Measurements from ENCODE around the gene FIGNL2. TPM values are rescaled to one million over a fixed set of nuclear protein-coding genes. Genes with fewer than 3 reads are reported as not detected.

Gene FIGNL2
- total RNA-seq, 1 donor from 2014 or later = 39.7 TPM

GRCh38 chr12:51862947-51863346 lies 14.4 kb upstream of the FIGNL2 start:
- Mint-ChIP-seq H3K4me3 (peak overlapping the region; percentile 85), H3K36me3 (ENCODE audit: low read depth) (no peaks in the 10 kb centered on the region), H3K27ac (ENCODE audit: unreplicated experiment) (peak overlapping the region; percentile 92), H3K27me3 (ENCODE audit: low read depth) (peaks cover under 1% of the 10 kb centered on the region), H3K9me3 (no peaks in the 10 kb centered on the region), H3K4me1 (peaks cover 42% of the 10 kb centered on the region)
- no peak for DNase-seq (ENCODE audit: low read depth, low spot score)
- TF ChIP-seq, protein P1, sequence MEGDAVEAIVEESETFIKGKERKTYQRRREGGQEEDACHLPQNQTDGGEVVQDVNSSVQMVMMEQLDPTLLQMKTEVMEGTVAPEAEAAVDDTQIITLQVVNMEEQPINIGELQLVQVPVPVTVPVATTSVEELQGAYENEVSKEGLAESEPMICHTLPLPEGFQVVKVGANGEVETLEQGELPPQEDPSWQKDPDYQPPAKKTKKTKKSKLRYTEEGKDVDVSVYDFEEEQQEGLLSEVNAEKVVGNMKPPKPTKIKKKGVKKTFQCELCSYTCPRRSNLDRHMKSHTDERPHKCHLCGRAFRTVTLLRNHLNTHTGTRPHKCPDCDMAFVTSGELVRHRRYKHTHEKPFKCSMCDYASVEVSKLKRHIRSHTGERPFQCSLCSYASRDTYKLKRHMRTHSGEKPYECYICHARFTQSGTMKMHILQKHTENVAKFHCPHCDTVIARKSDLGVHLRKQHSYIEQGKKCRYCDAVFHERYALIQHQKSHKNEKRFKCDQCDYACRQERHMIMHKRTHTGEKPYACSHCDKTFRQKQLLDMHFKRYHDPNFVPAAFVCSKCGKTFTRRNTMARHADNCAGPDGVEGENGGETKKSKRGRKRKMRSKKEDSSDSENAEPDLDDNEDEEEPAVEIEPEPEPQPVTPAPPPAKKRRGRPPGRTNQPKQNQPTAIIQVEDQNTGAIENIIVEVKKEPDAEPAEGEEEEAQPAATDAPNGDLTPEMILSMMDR (conservative IDR thresholded peaks at IDR 0.05) = no peak

DNA sequence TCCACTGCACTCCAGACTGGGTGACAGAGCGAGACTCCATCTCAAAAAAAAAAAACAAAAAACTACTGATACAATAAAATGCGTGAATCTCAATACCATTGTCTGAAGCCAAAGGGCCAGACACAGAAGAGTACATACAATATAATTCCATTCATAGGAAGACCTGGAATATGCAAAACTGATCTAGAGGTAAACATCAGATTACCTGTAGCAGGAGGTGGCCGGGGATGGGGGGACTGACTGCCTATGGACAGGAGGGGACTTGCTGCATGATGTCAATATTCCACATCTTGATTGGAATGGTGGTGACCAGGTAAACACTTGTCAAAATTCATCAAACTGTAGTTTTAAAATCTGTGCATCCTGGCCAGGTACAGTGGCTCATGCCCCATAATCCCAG lies 12.5 kb upstream of the FIGNL2 start:
- no peak overlapping the region for H3K4me3 Mint-ChIP-seq
- peaks cover 39% of the 10 kb centered on the region for H3K4me1 Mint-ChIP-seq
- TF ChIP-seq, protein P1 (conservative IDR thresholded peaks at IDR 0.05) = no peak
- H3K27ac Mint-ChIP-seq (ENCODE audit: unreplicated experiment) = no peak overlapping the region
- H3K9me3 Mint-ChIP-seq = no peaks in the 10 kb centered on the region
- H3K36me3 Mint-ChIP-seq (ENCODE audit: low read depth) = no peaks in the 10 kb centered on the region
- no peaks in the 10 kb centered on the region for H3K27me3 Mint-ChIP-seq (ENCODE audit: low read depth)
- no peak for DNase-seq (ENCODE audit: low read depth, low spot score)

DNA sequence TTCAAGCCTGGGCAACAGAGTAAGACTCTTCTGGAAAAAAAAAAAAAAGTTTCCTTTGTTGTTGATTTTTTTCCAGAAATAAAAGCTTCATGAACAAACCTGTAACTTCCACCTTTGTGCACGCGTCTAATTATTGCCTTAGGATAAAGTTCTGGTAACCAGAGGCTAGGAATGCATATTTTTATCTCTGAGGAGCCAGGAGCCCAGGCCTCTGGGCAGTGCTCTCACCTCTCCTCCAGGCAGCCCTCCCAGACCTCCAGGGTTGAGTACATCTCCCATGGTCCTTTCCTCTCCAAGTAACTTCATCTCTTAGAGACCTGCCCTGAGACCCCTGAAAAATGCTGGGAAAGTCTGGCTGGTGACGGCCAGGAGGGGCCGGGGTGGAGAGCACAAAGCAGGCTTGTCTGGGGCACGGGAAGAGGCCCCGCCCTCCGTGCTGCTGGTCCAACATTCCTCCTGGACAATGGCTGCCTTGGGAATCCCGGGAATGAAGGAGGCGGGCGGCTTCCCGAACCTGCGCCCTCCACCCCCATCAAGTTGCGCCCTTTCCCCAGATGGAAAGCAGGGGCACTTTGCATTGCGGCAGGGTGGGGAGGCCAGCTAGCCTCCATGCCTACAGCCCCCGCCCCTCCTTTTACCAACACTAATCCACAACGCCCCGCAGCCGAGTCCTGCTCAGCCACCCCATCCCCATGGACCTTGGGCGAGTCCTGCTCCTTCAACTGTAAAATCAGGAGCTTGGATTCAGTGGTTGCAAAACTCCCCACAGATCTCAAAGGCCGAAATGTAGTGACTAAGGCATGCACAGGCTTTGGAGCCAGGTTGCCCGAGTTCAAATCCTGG lies 7.3 kb upstream of the FIGNL2 start:
- Mint-ChIP-seq H3K4me3 (peak overlapping the region; percentile 80), H3K9me3 (no peaks in the 10 kb centered on the region), H3K36me3 (ENCODE audit: low read depth) (no peaks in the 10 kb centered on the region), H3K27ac (ENCODE audit: unreplicated experiment) (peak overlapping the region; percentile 96), H3K4me1 (peaks cover 38% of the 10 kb centered on the region), H3K27me3 (ENCODE audit: low read depth) (no peaks in the 10 kb centered on the region)
- TF ChIP-seq, protein P1 (conservative IDR thresholded peaks at IDR 0.05) = no peak
- peak; percentile 56 for DNase-seq (ENCODE audit: low read depth, low spot score)

- no peaks in the 10 kb centered on the region for H3K27me3 Mint-ChIP-seq (ENCODE audit: low read depth)
- H3K27ac Mint-ChIP-seq (ENCODE audit: unreplicated experiment) = peak overlapping the region; percentile 83
- no peaks in the 10 kb centered on the region for H3K36me3 Mint-ChIP-seq (ENCODE audit: low read depth)
- no peaks in the 10 kb centered on the region for H3K9me3 Mint-ChIP-seq
- TF ChIP-seq, protein P1 (conservative IDR thresholded peaks at IDR 0.05) = no peak
- no peak for DNase-seq (ENCODE audit: low read depth, low spot score)
- H3K4me1 Mint-ChIP-seq = peaks cover 39% of the 10 kb centered on the region
- peak overlapping the region; percentile 60 for H3K4me3 Mint-ChIP-seq
Observed at GRCh38 chr12:51852404-51853137, 4.1 kb upstream of the FIGNL2 start.

DNA sequence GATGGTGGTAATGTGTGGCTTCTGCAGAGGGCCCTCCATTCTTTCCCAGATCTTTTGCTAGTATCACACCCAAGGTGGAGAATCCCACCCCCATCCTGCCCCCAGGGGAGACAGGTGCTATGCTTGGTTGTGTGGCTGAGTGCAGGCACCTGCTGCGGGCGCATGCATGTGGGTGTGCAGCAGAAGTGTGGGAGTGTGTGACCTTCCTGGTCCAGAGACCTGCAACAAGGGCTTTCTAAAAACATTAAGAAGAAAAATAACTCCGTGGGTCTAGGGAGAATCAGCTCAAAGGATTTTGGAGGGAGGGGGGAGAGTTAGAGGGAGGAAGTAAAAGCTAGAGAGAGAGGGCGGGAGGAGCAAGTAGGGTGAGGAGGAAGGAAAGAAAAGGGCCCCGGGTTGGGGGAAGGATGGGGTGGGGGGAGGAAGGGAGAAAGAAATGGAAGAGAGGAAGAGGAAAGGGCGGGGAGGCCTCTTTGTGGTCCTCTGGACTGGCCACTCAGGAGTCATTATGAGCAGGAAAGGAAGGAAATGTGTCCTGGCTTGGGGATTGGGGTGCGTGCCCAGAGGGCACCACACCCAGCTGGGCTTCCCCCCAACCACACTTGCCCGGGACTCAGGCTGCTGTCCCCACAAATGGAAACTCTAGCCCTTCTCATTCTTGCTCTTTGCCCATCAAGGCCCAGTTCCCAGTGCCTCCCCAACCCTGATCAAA lies 3.1 kb upstream of the FIGNL2 start:
- Mint-ChIP-seq H3K4me1 (peaks cover 41% of the 10 kb centered on the region), H3K27ac (ENCODE audit: unreplicated experiment) (no peak overlapping the region), H3K36me3 (ENCODE audit: low read depth) (no peaks in the 10 kb centered on the region), H3K9me3 (no peaks in the 10 kb centered on the region), H3K27me3 (ENCODE audit: low read depth) (no peaks in the 10 kb centered on the region), H3K4me3 (peak overlapping the region; percentile 87)
- no peak for DNase-seq (ENCODE audit: low read depth, low spot score)
- TF ChIP-seq, protein P1 (conservative IDR thresholded peaks at IDR 0.05) = no peak

All from neural crest cell (in vitro differentiated cells).